T-helper 22 cell (primary cell): ENCODE measurements around the gene PREB.
"Not testable (repeated sequence)": the region's sequence is repeated elsewhere in the genome, so short reads cannot be mapped to it uniquely, and the experiment has no call there.

Experiments
- DNase-seq: peaks from one replicate; pipeline ENCODE4 v3.0.0-alpha.2; 2020; ENCODE audit warnings: low read depth

Gene PREB, protein sequence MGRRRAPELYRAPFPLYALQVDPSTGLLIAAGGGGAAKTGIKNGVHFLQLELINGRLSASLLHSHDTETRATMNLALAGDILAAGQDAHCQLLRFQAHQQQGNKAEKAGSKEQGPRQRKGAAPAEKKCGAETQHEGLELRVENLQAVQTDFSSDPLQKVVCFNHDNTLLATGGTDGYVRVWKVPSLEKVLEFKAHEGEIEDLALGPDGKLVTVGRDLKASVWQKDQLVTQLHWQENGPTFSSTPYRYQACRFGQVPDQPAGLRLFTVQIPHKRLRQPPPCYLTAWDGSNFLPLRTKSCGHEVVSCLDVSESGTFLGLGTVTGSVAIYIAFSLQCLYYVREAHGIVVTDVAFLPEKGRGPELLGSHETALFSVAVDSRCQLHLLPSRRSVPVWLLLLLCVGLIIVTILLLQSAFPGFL

DNA sequence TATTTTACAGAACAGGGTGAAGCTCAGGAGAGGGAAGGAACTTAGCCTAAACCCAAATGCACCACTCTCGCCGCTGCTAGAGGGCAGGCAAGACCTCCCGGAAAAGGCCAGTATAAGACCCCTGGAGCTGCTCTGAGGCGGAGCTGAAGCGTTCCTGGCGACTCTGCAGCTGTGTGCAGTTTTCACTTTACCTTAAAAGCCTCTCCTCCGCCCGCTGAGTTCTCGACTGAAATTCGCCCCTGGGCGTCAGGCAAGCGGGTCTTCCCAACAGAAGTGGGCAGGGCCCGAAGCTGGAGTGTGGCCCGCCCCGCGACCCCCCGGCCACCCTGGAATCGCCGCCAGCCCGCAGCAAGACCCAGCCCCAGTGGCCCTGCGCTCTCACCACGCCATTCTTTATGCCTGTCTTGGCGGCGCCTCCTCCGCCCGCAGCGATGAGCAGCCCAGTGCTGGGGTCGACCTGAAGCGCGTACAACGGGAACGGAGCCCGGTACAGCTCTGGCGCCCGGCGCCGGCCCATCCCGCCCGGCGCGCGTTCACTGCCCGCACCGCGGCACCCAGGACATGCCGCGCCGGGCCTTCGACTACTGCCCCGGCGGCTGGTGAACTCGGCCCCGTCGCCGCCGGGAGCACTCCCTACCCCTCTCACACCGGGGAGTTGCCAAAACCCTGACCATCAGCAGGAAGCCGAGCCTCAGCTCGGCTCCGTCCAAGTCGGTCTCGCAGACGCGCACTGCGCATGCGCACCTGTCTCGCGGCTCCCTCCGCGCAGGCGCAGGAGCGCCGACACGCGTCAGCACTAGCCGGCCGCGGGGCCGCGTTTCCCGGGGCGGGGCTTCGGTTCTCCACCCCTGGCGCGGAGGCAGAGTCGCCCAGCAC lies at the start of gene PREB:
TSS of gene PREB (minus strand) at position 732 of the 876 bp plus-strand sequence. CDS start at position 517, 215 bp downstream.
- peak; percentile 94 for DNase-seq

DNA sequence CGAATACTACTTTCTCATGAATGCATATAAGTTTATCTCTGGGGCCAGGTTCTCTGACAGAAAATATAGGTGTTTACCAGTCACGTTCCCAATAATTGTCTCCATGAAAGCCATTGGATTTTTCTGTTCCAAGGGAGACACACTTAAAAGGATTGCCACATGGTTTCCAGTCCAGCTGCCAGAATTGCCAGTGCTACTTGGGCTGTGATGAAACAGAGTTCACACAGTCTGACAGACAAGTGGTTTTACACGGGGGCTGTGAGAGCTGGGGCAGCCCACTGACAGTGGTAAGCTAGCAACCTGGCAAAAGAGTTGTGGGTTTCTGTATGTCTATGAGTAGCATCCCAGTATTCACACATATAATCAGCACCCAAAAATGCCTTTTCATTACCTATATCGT lies 49.7 kb upstream of the PREB start:
- DNase-seq: no peak

DNA sequence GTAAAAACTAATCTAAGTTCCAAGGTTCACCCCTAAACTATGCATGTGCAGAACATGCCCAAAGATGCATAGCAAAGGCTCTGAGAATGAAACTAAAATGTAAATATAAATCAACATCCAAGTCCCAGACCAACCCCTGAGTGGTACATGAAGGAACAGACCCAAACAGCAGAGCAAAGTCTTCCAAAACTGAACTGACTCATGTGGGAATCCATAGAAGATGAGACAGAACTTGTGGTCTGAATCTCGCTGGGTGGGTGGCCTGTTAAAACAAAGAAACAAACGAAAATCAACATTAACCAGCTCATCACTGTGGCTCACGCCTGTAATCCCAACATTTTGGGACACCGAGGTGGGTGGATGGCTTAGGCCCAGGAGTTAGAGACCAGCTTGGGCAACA lies 47.9 kb upstream of the PREB start:
- no peak for DNase-seq

DNA sequence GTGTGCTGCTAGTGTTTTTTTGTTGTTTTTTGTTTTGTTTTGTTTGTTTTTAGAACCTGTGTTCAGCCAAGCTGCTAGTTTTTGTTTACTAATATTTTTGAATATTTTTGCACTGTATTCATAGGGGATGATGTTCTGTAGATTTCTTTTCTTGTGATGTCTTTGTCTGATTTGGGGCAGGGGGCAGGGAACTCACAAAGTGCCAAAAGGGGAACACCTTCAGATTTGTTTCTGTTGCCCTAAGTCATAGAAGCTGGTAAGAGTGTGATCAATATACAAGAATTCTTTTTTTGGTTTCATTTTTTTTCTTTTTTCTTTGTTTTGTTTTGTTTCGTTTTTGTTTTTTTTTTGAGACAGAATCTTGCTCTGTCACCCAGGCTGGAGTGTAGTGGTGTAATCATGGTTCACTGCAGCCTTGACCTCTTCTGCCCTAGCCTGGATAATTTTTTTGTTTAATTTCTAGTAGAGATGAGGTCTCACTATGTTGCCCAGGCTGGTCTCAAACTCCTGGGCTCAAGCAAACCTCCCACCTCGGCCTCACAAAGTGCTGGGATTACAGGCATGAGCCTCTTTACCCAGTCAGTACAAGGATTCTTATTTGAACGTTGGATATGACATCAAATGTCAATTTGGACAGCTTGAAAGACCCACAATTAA lies 45.0 kb upstream of the PREB start:
- DNase-seq: no peak

DNA sequence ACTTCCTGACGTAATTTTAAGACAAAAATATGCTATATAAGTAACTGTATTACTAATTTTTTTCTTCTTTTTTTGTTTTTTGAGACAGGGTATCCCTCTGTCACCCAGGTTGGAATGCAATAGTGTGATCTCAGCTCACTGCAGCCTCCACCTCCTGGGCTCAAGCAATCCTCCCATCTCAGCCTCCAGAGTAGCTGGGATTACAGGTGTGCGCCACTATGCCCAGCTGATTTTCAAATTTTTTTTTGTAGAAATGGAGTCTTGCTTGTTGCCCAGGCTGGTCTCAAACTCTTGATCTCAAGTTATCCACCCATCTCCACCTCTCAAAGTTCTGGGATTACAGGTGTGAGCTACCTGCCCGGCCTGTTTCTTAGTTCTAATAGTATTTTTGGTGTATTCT lies 44.0 kb upstream of the PREB start:
- no peak for DNase-seq

DNA sequence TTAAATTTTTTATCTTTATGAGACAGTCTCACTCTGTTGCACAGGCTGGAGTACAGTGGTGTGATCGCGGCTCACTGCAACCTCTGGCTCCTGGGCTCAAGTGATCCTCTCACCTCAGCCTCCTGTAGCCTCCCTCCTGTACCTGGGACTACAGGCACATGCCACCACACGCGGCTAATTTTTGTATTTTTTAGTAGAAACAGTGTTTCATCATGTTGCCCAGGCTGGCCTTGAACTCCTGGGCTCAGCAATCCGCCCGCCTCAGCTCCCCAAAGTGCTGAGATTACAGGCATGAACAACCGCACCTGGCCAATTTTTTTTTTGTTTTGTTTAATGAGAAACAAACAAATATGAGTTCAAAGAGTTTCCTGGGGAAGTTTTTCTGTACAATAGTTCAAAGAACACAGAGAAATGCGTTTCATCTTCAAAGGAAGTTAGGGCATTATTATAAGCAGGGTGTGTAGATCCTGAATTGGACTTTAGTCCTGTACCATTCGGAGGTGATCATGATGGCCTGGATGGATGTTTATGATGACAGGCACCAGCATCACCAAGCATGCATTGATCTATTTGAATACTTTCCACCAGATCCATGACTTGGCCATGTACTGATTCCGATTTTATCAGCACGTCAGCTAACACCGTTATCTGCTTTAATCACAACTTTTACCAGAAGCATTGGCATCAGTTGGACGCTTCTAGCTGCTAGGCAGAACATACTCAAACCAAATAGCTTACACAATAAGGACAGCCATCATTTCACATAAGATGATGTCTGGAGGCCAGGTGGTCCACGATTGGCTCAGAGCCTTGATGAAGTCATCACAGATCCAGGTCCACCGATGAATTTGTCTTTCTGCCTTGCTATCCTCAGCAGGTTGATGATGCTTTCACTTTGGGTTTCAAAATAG lies 43.3 kb upstream of the PREB start:
- DNase-seq: no peak

DNA sequence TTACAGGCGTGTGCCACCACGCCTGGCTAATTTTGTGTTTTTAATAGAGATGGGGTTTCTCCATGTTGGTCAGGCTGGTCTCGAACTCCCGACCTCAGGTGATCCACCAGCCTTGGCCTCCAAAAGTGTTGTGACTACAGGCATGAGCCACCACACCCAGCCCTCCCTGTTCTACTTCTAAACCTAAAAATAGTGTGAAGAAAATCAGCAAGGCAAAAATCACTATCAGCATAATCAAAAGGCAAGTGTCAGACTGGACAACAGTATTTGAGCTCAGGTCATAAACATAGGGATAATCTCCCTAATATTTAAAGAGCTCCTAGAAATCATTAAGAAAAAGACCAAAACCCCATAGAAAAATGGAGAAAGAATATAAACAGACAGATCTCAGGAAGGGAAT lies 41.3 kb upstream of the PREB start:
- DNase-seq: not testable (repeated sequence)

DNA sequence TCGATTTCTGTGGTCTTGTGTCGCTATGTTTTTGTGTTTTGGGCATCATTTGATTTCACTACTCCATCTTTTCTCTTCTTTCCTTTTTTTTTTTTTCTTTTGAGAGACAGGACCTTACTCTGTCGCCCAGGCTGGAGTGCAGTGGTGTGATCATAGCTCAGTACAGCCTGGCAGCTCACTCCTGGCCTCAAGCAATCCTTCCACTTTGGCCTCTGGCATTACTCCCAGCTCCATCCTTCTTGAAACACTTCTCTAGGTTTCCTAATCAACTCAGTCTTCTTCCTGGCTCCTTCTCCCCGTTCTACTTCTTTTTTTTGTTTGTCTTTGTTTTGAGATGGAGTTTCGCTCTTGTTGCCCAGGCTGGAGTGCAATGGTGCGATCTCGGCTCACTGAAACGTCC lies 40.9 kb upstream of the PREB start:
- DNase-seq: no peak

DNA sequence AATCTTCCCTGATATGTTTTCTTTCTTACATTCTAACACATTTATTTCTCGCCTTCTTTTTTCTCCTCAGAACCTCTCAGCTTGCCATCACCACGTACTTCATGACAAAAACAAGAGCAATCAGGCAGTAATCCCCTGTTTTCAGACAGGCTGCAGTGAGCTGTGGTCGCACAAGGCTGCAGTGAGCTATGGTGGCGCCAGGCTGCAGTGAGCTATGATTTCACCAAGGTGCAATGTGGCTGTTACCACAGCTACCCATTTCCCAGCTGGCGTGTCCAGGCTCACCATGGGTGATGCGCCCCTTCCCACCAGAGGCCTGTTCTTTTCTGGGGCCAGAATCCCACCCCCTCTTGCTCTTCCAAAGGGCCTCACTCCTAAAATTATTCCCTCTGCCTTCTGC lies 40.2 kb upstream of the PREB start:
- DNase-seq: no peak

DNA sequence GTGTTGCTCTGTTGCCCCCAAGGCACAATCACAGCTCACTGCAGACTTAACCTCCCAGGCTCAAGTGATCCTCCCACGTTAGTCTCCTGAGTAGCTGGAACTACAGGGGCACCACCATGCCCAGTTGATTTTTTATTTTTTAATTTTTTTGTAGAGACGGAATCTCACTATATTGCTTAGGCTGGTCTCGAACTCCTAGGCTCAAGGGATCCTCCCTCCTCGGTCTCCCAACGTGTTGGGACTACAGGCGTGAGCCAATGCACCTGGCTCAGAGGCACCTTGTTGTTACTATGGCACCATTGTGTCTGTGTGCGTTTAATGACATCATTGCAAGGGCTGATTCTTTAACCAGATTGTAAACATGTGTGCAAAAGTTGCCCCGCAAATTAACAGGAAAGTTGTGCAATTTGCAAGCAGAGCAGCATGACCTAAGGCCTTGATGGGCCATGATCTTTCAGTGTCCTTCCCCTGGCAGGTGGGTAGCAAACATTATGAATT lies 37.0 kb upstream of the PREB start:
- DNase-seq: no peak

DNA sequence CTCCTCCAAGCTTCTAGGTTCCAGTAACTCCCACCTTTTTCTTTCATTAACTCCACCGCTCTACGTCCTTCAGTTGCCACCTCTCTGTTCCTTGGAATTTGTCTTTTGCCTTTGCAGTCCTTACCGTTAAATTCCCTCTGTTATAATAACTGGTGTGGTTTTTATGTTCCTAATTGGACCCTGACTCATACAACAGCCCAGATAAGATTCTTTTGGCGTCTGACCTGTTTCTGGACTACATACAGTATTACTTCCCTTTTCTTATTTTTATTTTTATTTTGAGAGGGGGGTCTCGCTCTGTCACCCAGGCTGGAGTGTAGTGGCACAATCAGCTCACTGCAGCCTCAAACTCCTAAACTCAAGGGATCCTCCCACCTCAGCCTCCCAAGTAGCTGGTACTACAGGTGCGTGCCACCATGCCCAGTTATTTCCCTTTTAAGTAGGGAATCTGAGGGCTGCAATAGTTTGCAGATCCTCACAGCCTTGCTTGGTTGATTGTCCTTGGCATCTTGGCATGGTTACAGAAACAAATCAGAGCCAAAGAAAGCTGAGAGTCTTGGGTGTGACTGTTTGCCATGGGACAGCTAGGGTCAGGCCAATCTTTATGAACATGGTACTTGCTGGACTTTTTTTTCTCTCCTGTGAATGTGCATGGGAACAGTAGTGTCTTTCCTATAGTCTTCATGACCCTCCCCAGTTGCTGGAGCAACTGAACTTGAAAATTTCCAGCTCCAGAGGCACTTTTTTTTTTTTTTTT lies 36.3 kb upstream of the PREB start:
- DNase-seq: no peak

DNA sequence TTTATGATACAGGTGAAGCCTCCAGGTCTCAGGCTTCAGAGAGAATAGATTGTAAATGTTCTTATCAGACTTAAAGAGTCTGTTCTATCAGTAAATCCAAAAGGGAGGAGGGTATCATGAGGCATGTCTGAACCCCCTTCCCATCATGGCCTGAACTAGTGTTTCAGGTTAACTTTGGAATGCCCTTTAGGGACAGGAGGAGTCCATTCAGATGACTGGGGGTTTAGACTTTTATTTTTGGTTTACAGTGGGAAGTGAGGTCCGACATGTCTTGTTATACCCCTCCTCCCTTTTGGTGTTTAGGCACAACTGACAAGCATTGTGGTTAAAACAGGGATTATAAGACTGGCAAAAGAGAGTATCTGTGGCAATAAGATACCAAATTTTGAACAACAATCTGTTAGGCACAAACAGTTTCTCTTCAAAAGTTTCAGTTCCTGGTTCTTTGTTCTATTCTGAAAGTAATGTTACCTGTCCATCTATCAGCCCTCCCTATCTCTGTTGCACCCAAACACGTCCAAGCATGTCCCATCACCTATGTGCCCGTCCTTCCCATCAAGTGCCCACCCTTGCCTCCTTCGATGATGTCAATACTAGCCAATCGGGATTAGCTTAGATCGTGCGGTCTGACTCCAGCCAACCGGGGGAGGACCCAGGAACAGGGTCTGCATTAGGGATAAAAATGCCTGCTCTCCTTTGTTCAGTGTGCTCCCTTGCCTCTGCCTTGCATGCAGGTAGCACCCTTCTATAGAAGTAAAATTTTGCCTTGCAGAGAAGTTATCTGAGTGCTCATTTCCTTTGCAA lies 30.7 kb upstream of the PREB start:
- DNase-seq: no peak

DNA sequence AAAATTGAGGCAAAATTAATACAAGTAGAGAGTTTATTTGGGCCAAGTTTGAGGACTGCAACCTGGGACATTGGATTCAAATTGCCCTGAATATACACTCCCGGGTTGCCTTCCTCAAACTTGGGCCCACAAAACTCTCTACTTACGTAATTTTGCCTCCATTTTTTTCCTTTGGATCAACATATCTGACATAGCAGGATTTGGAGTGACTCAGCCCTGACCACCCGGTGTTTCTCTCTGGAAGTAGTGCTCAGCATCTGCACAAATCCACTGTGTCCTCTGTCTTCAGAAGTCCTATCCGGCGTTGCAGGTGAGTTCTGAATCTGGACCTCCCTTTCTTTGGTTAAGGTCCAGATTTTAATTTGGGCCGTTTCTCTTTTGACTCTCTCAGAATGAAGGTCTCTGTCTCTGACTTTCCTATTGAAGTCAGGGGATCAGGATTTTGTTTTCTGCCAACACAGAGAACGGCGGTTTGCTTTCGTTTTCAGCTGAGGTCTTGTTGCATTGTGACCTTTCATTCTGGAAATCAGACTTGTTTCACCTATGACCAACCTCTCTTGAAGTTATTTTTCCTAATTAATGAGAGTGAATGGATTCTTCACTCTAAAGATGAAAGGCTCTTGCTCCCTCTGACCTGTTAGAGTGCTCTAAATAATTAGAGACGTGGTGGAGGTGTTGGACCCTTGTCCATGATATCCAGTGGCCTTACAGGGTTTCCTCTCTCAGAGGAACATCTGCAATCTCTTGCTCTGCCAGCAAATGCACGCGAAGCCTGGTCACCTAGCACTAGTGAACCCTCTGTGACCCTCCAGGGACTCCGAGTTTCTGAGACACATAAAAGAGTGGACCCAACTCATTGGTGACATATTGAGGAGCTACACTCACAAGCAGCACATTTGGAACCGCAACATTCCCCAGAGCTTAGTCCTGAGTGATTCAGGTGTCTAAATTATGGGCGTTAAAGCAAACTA lies 28.0 kb upstream of the PREB start:
- DNase-seq: no peak

DNA sequence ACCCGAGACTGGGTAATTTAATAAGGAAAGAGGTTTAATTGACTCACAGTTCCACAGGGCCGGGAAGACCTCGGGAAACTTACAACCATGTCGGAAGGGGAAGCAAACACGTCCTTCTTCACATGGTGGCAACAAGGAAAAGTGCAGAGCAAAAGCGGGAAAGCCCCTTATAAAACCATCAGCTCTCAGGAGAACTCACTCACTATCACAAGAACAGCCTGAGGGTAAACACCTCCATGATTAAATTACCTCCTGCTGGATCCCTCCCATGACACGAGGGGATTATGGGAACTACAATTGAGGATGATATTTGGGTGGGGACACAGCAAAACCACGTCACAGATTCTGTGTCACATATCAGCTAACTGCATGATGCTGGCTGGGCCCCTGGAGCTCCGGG lies 25.8 kb upstream of the PREB start:
- no peak for DNase-seq

DNA sequence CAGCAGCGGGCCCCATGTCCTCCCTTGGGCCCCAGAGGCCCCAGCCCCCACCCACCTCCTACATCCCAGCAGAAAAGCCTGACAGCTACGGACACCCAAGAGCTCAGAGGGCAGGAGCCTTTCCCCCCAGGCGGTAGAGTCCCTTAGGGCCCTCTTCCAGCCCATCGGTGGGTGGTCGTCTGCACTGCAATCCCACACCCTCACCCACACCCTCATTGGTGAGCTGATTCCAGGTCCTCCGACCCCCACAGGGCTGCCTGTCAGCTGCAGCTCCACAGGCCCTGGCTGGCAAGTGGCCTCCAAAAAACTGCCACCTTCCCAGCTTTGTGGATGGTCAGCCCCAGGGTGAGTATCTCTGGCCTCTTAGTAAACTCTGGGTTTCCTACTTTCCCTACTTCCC lies 24.8 kb upstream of the PREB start:
- DNase-seq: no peak

DNA sequence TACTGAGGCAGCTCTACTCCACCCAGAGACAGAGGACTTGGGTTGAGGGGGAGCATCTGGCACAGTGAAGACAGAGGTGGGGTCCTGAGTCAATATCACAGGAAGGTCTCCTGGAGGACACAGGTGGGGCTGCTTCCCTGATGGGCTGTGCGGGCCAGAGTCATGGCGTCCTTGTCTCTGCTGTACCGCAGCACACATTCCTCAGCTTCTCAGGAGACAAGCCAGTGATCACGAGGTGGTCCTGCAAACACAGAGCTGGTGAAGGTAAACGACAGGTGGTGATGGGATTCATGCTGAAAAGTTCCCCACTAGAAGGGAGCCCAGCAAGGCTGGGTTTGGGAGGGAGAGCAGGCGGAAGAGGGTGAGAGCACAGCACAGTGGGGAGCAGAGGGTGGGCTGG lies 24.0 kb upstream of the PREB start:
- DNase-seq: no peak

DNA sequence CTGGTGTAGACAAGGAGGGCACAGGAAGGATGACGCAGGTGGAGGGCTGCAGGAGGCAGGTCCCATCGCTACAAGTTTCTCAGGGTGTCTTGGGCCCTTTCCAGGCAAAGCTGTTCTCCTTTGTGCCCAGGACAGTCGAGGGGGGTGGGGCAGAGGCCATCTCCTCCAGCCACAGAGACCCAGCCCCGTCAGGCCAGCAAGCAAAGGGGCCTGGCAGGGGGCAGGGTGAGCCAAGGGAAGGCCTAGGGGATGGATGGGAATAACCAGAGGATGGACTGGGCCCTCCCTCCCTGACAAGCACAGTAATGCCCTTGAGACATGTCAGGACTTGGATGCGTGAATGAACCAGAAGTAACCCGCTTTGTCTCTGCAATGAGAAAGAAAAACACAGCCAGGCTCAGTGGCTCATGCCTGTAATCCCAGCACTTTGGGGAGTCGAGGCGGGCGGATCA lies 20.7 kb upstream of the PREB start:
- no peak for DNase-seq

DNA sequence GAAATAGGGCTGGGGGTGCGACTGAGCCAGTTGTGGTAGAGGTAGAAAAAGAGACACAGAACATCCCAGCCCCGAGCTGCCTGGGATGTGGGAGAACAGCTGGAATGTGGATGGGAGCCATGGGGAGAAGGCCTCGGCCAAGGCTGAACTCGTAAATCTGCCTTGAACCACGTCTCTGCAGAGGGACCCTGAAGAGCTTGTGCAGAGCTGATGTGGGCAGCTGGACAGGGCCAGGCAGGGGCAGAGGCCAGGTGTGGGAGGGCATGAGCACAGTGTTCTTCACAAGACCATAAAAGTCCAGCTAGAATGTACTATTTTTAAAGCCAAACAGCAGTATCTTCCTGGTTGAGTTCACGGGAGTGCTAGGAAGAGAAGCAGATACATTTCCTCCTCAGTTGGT lies 20.1 kb upstream of the PREB start:
- no peak for DNase-seq
